ENCODE measurements around the gene TNRC6A. TPM values are rescaled to one million over a fixed set of nuclear protein-coding genes. Genes with fewer than 3 reads are reported as not detected.

The TNRC6A gene
- total RNA-seq, 1 experiment from 2014 or later: 20.3 TPM

- Histone ChIP-seq H3F3A (ENCODE audit: low read length, unreplicated experiment) (no peaks in the 10 kb centered on the region), H3K9me3 (ENCODE audit: low read length) (no peaks in the 10 kb centered on the region), H3K4me1 (ENCODE audit: insufficient read depth, low read length) (peaks cover 20% of the 10 kb centered on the region), H3K36me3 (ENCODE audit: low read depth, low read length) (no peaks in the 10 kb centered on the region), H3K79me2 (ENCODE audit: low read length) (no peaks in the 10 kb centered on the region), H3K9ac (ENCODE audit: low read length) (no peak overlapping the region), H3K4me3 (ENCODE audit: low read length) (no peak overlapping the region), H3K4me2 (ENCODE audit: low read length) (no peak overlapping the region), H3K9me2 (replicated peaks; ENCODE audit: low read length) (no peaks in the 10 kb centered on the region), H3K27me3 (ENCODE audit: low read length) (no peaks in the 10 kb centered on the region), H4K20me1 (ENCODE audit: low read length) (no peaks in the 10 kb centered on the region), H2AFZ (ENCODE audit: low read length) (no peak overlapping the region), H3K27ac (ENCODE audit: low read length) (no peak overlapping the region)
- intact Hi-C loops (cut with micrococcal nuclease): no loop called here
- CTCF ChIA-PET: no interaction called here
- TF ChIP-seq EZH2 (IDR thresholded peaks at IDR 0.05; ENCODE audit: low read length, unreplicated experiment): no peak
- no peak for TF ChIP-seq CTCF (conservative IDR thresholded peaks at IDR 0.05; ENCODE audit: low read depth, low read length)
- TF ChIP-seq EZH2phosphoT487 (IDR thresholded peaks at IDR 0.05; ENCODE audit: borderline replicate concordance, low read length): no peak
- no peak for ATAC-seq
- no TSS peak for BruUV-seq (replicated peaks)
- POLR2A ChIA-PET (ENCODE audit: unreplicated experiment): no interaction called here
- no peak for DNase-seq
These were observed 31.1 kb upstream of the TNRC6A start for GRCh38 chr16:24698308-24698707.

- no TSS peak for BruUV-seq (replicated peaks)
- Histone ChIP-seq H3K9me3 (ENCODE audit: low read length) (no peaks in the 10 kb centered on the region), H3K27ac (ENCODE audit: low read length) (no peak overlapping the region), H3K9ac (ENCODE audit: low read length) (no peak overlapping the region), H3K4me1 (ENCODE audit: insufficient read depth, low read length) (peaks cover 20% of the 10 kb centered on the region), H3K4me3 (ENCODE audit: low read length) (no peak overlapping the region), H3F3A (ENCODE audit: low read length, unreplicated experiment) (no peaks in the 10 kb centered on the region), H3K27me3 (ENCODE audit: low read length) (no peaks in the 10 kb centered on the region), H3K36me3 (ENCODE audit: low read depth, low read length) (no peaks in the 10 kb centered on the region), H3K4me2 (ENCODE audit: low read length) (no peak overlapping the region), H3K9me2 (replicated peaks; ENCODE audit: low read length) (no peaks in the 10 kb centered on the region), H3K79me2 (ENCODE audit: low read length) (no peaks in the 10 kb centered on the region), H4K20me1 (ENCODE audit: low read length) (no peaks in the 10 kb centered on the region), H2AFZ (ENCODE audit: low read length) (no peak overlapping the region)
- ChIA-PET CTCF (no interaction called here), POLR2A (ENCODE audit: unreplicated experiment) (interaction anchor here (0.6 kb wide), 1 partner anchor 559 kb away, joined by 3 read pairs; no protein-coding TSS in a partner anchor)
- DNase-seq (no peak), ATAC-seq (no peak)
- intact Hi-C loops (cut with micrococcal nuclease): no loop called here
- TF ChIP-seq EZH2 (IDR thresholded peaks at IDR 0.05; ENCODE audit: low read length, unreplicated experiment) (no peak), EZH2phosphoT487 (IDR thresholded peaks at IDR 0.05; ENCODE audit: borderline replicate concordance, low read length) (no peak), CTCF (conservative IDR thresholded peaks at IDR 0.05; ENCODE audit: low read depth, low read length) (no peak)
These were observed 30.2 kb upstream of the TNRC6A start for GRCh38 chr16:24699151-24699723.

Measured in PC-3 (cell line).